CD4-positive, alpha-beta memory T cell (primary cell): ENCODE data around the gene CMIP. TPM values are rescaled to one million over a fixed set of nuclear protein-coding genes. Genes with fewer than 3 reads are reported as not detected.

ENCODE experiments used
- CTCF ChIA-PET: fragments of 350-600 bp; sonication (Branson Sonifier 250); formaldehyde crosslinking; loops from one replicate; lab custom pipeline; 2021; ENCODE audit warnings: inconsistent platforms; ENCODE audit not compliant: partially characterized antibody; lab: Charles Lee
- POLR2A ChIA-PET: fragments of 350-600 bp; sonication (Branson Sonifier 250); formaldehyde crosslinking; loops from one replicate; lab custom pipeline; 2021; ENCODE audit not compliant: partially characterized antibody; lab: Charles Lee
- DNase-seq, 5 donors: peaks; one replicate each; pipeline versions ENCODE4 v3.0.0 to v3.0.0-alpha.2; 2020 to 2022; ENCODE audit warnings: mixed read lengths in 1 of 5
- H3K27ac ChIP-seq: one replicate; pipeline ENCODE4 v1.7.0; 2013; ENCODE audit warnings: low read depth, low read length
- H3K27me3 ChIP-seq: 2 replicates; pipeline ENCODE4 v1.7.0; 2013; ENCODE audit warnings: mild to moderate bottlenecking, low read length, moderate library complexity; ENCODE audit not compliant: insufficient read depth
- H3K36me3 ChIP-seq: 2 replicates; pipeline ENCODE4 v1.7.0; 2013; ENCODE audit warnings: mild to moderate bottlenecking, low read length, moderate library complexity; ENCODE audit not compliant: insufficient read depth
- H3K4me1 ChIP-seq: 2 replicates; pipeline ENCODE4 v1.7.0; 2013; ENCODE audit warnings: mild to moderate bottlenecking, low read length, moderate library complexity; ENCODE audit not compliant: insufficient read depth
- H3K4me3 ChIP-seq, 2 donors: one replicate each; pipeline ENCODE4 v1.7.0; 2013; ENCODE audit warnings: low read length in 2 of 2, mild to moderate bottlenecking in 1 of 2
- H3K9me3 ChIP-seq, 2 donors: one replicate each; pipeline ENCODE4 v1.7.0; 2013; ENCODE audit warnings: low read length in 2 of 2, control low read depth in 1 of 2; ENCODE audit not compliant: control insufficient read depth in 1 of 2
- H3K27ac Mint-ChIP-seq, 7 donors: one replicate each; pipeline ENCODE4 v1.8.0; 2020 to 2021; ENCODE audit warnings: mixed read lengths in 7 of 7, mild to moderate bottlenecking in 6 of 7, inconsistent platforms in 3 of 7, moderate library complexity in 3 of 7
- H3K27me3 Mint-ChIP-seq, 2 donors: one replicate each; pipeline ENCODE4 v1.8.0; 2020 to 2021; ENCODE audit warnings: mixed read lengths in 2 of 2
- H3K36me3 Mint-ChIP-seq, 2 donors: one replicate each; pipeline ENCODE4 v1.8.0; 2020 to 2021; ENCODE audit warnings: mixed read lengths in 2 of 2, inconsistent platforms in 1 of 2, mild to moderate bottlenecking in 1 of 2
- H3K4me1 Mint-ChIP-seq, 4 donors: one replicate each; pipeline ENCODE4 v1.8.0; 2020 to 2021; ENCODE audit warnings: mixed read lengths in 4 of 4, mild to moderate bottlenecking in 1 of 4
- H3K4me3 Mint-ChIP-seq, 8 donors: one replicate each; pipeline ENCODE4 v1.8.0; 2020 to 2021; ENCODE audit warnings: mixed read lengths in 8 of 8, mild to moderate bottlenecking in 7 of 8, moderate library complexity in 6 of 8, inconsistent platforms in 3 of 8
- H3K9me3 Mint-ChIP-seq, 8 donors: one replicate each; pipeline ENCODE4 v1.8.0; 2020 to 2021; ENCODE audit warnings: mixed read lengths in 8 of 8, mild to moderate bottlenecking in 5 of 8, inconsistent platforms in 3 of 8, moderate library complexity in 1 of 8
- intact Hi-C: fragments of 100-400 bp; cut with micrococcal nuclease; formaldehyde crosslinking; loops from one replicate; pipeline ENCODE4 v1.15.1; 2023
- polyA plus RNA-seq, 2 donors: library from polyadenylated mRNA; unstranded; fragments of 300-500 nt; fragmentation: Illumina TruSeq; gene quantifications; one replicate each; pipeline ENCODE4 v1.2.3, GENCODE V29; 2021
- total RNA-seq, 2 experiments: library from RNA; stranded (reverse); gene quantifications; one replicate each; pipeline ENCODE4 v1.2.3, GENCODE V29; 2021

CMIP gene
- total and polyA plus RNA-seq, 4 experiments from 2014 or later = 0.84 to 36.4 (median 33.2) TPM; not detected in 1

- H3K27me3 ChIP-seq = no peaks in the 10 kb centered on the region
- no peaks in the 10 kb centered on the region for H3K4me1 ChIP-seq
- Mint-ChIP-seq H3K27ac (peak overlapping the region in 3 of 7 donors; percentile 12 to 86 (median 42)), H3K4me1 (peaks cover 6 to 23% (median 16%) of the 10 kb centered on the region in 4 donors), H3K36me3 (peaks cover 0 to 4% of the 10 kb centered on the region in 2 donors), H3K4me3 (no peak overlapping the region), H3K9me3 (no peaks in the 10 kb centered on the region), H3K27me3 (no peaks in the 10 kb centered on the region)
- no peak for DNase-seq
- ChIA-PET POLR2A (no interaction called here), CTCF (interaction anchor here (0.8 kb wide), 1 partner anchor 84 kb away, joined by 3 read pairs; no protein-coding TSS in a partner anchor)
- H3K4me3 ChIP-seq = no peak overlapping the region
- no peaks in the 10 kb centered on the region for H3K9me3 ChIP-seq
- intact Hi-C loops = no loop called here
- H3K27ac ChIP-seq = no peak overlapping the region
- no peaks in the 10 kb centered on the region for H3K36me3 ChIP-seq
Observed at GRCh38 chr16:81569361-81570034, 124.9 kb downstream of the CMIP start.

GRCh38 chr16:81570151-81570846 lies 125.7 kb downstream of the CMIP start:
- Mint-ChIP-seq H3K4me3 (no peak overlapping the region), H3K27me3 (no peaks in the 10 kb centered on the region), H3K36me3 (peaks cover 0 to 4% of the 10 kb centered on the region in 2 donors), H3K9me3 (no peaks in the 10 kb centered on the region), H3K4me1 (peaks cover 6 to 22% (median 15%) of the 10 kb centered on the region in 4 donors), H3K27ac (peak overlapping the region in 1 of 7 donors; percentile 53)
- H3K27ac ChIP-seq = no peak overlapping the region
- ChIA-PET CTCF (interaction anchor here (0.8 kb wide), 1 partner anchor 85 kb away, joined by 3 read pairs; no protein-coding TSS in a partner anchor), POLR2A (no interaction called here)
- H3K9me3 ChIP-seq = no peaks in the 10 kb centered on the region
- no peak for DNase-seq
- no peaks in the 10 kb centered on the region for H3K4me1 ChIP-seq
- H3K36me3 ChIP-seq = no peaks in the 10 kb centered on the region
- H3K27me3 ChIP-seq = no peaks in the 10 kb centered on the region
- no peak overlapping the region for H3K4me3 ChIP-seq
- intact Hi-C loops = no loop called here

- Mint-ChIP-seq H3K4me3 (no peak overlapping the region), H3K4me1 (peaks cover 5 to 22% (median 15%) of the 10 kb centered on the region in 4 donors), H3K27ac (peak overlapping the region in 1 of 7 donors; percentile 18), H3K36me3 (peaks cover 0 to 4% of the 10 kb centered on the region in 2 donors), H3K27me3 (no peaks in the 10 kb centered on the region), H3K9me3 (no peaks in the 10 kb centered on the region)
- Histone ChIP-seq H3K9me3 (no peaks in the 10 kb centered on the region), H3K27me3 (no peaks in the 10 kb centered on the region), H3K27ac (no peak overlapping the region), H3K4me1 (no peaks in the 10 kb centered on the region), H3K4me3 (no peak overlapping the region), H3K36me3 (no peaks in the 10 kb centered on the region)
- DNase-seq = no peak
- ChIA-PET CTCF (no interaction called here), POLR2A (no interaction called here)
- intact Hi-C loops = no loop called here
Observed at GRCh38 chr16:81571175-81571574, 126.6 kb downstream of the CMIP start.

- intact Hi-C loops = no loop called here
- Mint-ChIP-seq H3K27me3 (no peaks in the 10 kb centered on the region), H3K4me3 (no peak overlapping the region), H3K27ac (peak overlapping the region in 1 of 7 donors; percentile 72), H3K9me3 (no peaks in the 10 kb centered on the region), H3K4me1 (peaks cover 5 to 22% (median 15%) of the 10 kb centered on the region in 4 donors), H3K36me3 (no peaks in the 10 kb centered on the region)
- no peak overlapping the region for H3K27ac ChIP-seq
- DNase-seq = no peak
- no peaks in the 10 kb centered on the region for H3K27me3 ChIP-seq
- CTCF ChIA-PET = no interaction called here
- POLR2A ChIA-PET = no interaction called here
- no peak overlapping the region for H3K4me3 ChIP-seq
- H3K36me3 ChIP-seq = no peaks in the 10 kb centered on the region
- no peaks in the 10 kb centered on the region for H3K4me1 ChIP-seq
- H3K9me3 ChIP-seq = no peaks in the 10 kb centered on the region
Observed at GRCh38 chr16:81571592-81572385, 127.2 kb downstream of the CMIP start.

GRCh38 chr16:81572386-81573144 lies 128.0 kb downstream of the CMIP start:
- ChIA-PET POLR2A (no interaction called here), CTCF (interaction anchor here (1.0 kb wide), 1 partner anchor 142 kb away, joined by 4 read pairs; no protein-coding TSS in a partner anchor)
- intact Hi-C loops = no loop called here
- H3K4me1 Mint-ChIP-seq = peaks cover 4 to 17% (median 11%) of the 10 kb centered on the region in 4 donors
- Histone ChIP-seq H3K4me3 (no peak overlapping the region), H3K9me3 (no peaks in the 10 kb centered on the region), H3K27ac (no peak overlapping the region), H3K27me3 (no peaks in the 10 kb centered on the region), H3K4me1 (no peaks in the 10 kb centered on the region), H3K36me3 (no peaks in the 10 kb centered on the region)
- H3K9me3 Mint-ChIP-seq = no peaks in the 10 kb centered on the region
- no peaks in the 10 kb centered on the region for H3K36me3 Mint-ChIP-seq
- DNase-seq = no peak
- no peak overlapping the region for H3K4me3 Mint-ChIP-seq
- no peaks in the 10 kb centered on the region for H3K27me3 Mint-ChIP-seq
- H3K27ac Mint-ChIP-seq = peak overlapping the region in 1 of 7 donors; percentile 15

- H3K27ac ChIP-seq = no peak overlapping the region
Observed at GRCh38 chr16:81573533-81574020, 129.0 kb downstream of the CMIP start.

More at GRCh38 chr16:81573533-81574020, 129.0 kb downstream of the CMIP start:
- Mint-ChIP-seq H3K27me3 (no peaks in the 10 kb centered on the region), H3K9me3 (no peaks in the 10 kb centered on the region), H3K36me3 (no peaks in the 10 kb centered on the region), H3K27ac (peak overlapping the region in 1 of 7 donors; percentile 60), H3K4me3 (no peak overlapping the region), H3K4me1 (peaks cover 0 to 9% (median 4%) of the 10 kb centered on the region in 4 donors)
- H3K9me3 ChIP-seq = no peaks in the 10 kb centered on the region
- no peak for DNase-seq
- POLR2A ChIA-PET = no interaction called here
- intact Hi-C loops = no loop called here
- no peak overlapping the region for H3K4me3 ChIP-seq
- H3K36me3 ChIP-seq = no peaks in the 10 kb centered on the region
- CTCF ChIA-PET = interaction anchor here (1.0 kb wide), 1 partner anchor 141 kb away, joined by 4 read pairs; no protein-coding TSS in a partner anchor
- H3K27me3 ChIP-seq = no peaks in the 10 kb centered on the region
- H3K4me1 ChIP-seq = no peaks in the 10 kb centered on the region
